AG04449 (cell line): ENCODE results near the gene GRM4.

Source experiments
- CTCF ChIA-PET: fragments of 350-600 bp; formaldehyde crosslinking; extraction: SDS; loops from one replicate; lab custom pipeline; 2021; ENCODE audit warnings: antibody characterized with exemption; lab: Yijun Ruan, JAX
- POLR2A ChIA-PET: fragments of 400-600, 350-600 bp; formaldehyde crosslinking; extraction: SDS; loops from one replicate; lab custom pipeline; 2020; ENCODE audit warnings: antibody characterized with exemption, inconsistent platforms; lab: Yijun Ruan, JAX
- DNase-seq: peaks from one replicate; pipeline ENCODE4 v3.0.0-alpha.2; 2010; ENCODE audit warnings: low read depth, low spot score
- H3K4me3 ChIP-seq: 2 replicates; pipeline ENCODE4 v1.5.1; 2011; ENCODE audit warnings: low read depth, mild to moderate bottlenecking, control low read depth, low read length
- TF ChIP-seq, protein P1 (sequence below): IDR thresholded peaks from one replicate; pipeline ENCODE4 v1.5.1; 2011; ENCODE audit warnings: mild to moderate bottlenecking, moderate library complexity, low read length, control low read depth, inconsistent platforms; ENCODE audit not compliant: insufficient read depth; ENCODE audit errors: missing control alignments

Gene GRM4

DNA sequence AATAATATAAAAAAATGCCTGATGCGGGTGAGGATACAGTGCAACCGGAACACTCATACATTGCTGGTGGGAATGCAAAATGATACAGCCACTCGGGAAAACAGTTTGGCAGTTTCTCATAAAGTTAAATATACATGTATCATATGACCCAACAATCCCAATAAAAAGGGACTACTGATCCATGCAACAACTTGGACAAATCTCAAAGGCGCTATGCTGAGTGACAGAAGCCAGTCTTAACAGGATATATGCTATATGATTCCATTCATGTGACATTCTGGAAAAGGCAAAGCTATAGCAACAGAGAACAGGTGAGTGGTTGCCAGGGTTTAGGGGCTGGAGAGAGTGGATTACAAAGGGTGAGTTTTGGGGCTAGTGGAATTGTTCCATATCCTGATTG is 171.9 kb downstream of the GRM4 start:
- POLR2A ChIA-PET = no interaction called here
- no peak for DNase-seq
- TF ChIP-seq, protein P1, sequence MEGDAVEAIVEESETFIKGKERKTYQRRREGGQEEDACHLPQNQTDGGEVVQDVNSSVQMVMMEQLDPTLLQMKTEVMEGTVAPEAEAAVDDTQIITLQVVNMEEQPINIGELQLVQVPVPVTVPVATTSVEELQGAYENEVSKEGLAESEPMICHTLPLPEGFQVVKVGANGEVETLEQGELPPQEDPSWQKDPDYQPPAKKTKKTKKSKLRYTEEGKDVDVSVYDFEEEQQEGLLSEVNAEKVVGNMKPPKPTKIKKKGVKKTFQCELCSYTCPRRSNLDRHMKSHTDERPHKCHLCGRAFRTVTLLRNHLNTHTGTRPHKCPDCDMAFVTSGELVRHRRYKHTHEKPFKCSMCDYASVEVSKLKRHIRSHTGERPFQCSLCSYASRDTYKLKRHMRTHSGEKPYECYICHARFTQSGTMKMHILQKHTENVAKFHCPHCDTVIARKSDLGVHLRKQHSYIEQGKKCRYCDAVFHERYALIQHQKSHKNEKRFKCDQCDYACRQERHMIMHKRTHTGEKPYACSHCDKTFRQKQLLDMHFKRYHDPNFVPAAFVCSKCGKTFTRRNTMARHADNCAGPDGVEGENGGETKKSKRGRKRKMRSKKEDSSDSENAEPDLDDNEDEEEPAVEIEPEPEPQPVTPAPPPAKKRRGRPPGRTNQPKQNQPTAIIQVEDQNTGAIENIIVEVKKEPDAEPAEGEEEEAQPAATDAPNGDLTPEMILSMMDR = no peak
- CTCF ChIA-PET = no interaction called here
- no peak overlapping the region for H3K4me3 ChIP-seq

DNA sequence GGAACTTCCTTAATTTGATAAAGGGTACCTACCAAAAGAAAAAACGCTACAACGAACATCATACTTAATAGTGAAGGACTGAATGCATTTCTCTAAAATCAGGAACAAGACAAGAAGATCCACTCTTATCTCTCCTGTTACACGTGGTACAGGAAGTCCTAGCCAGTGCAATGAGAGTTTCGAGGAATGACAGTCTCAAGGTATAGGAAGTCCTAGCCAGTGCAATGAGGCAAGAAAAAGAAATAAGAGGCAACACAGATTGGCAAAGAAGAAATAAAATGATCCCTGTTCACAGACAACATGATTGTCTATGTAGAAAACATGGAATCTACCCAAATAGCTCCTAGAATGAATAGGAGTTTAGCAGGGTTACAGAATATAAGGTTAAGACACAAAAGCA is 174.3 kb downstream of the GRM4 start:
- POLR2A ChIA-PET = no interaction called here
- DNase-seq = no peak
- H3K4me3 ChIP-seq = no peak overlapping the region
- TF ChIP-seq, protein P1 = no peak
- CTCF ChIA-PET = interaction anchor here (0.9 to 1.2 kb wide), 2 partner anchors 12 to 19 kb away, joined by 3 to 4 read pairs; no protein-coding TSS in a partner anchor
